Fibroblast of lung (primary cell): Measurements from ENCODE around the gene BBX. TPM values are rescaled to one million over a fixed set of nuclear protein-coding genes. Genes with fewer than 3 reads are reported as not detected.

ENCODE experiments used
- DNase-seq, 2 donors: peaks; one replicate each; pipeline versions ENCODE4 v3.0.0 to v3.0.0-alpha.2; 2010; ENCODE audit warnings: low read depth in 2 of 2
- H2AFZ ChIP-seq: 2 replicates; pipeline ENCODE4 v1.5.1; 2012; ENCODE audit warnings: low read length, control low read depth, inconsistent platforms
- H3K27ac ChIP-seq: 2 replicates; pipeline ENCODE4 v1.5.1; 2011; ENCODE audit warnings: low read length, control low read depth; ENCODE audit not compliant: insufficient read depth
- H3K27me3 ChIP-seq: 2 replicates; pipeline ENCODE4 v1.5.1; 2011; ENCODE audit warnings: mild to moderate bottlenecking, low read length; ENCODE audit not compliant: control insufficient read depth, insufficient read depth
- H3K36me3 ChIP-seq: 2 replicates; pipeline ENCODE4 v1.5.1; 2011; ENCODE audit warnings: low read length; ENCODE audit not compliant: control insufficient read depth, insufficient read depth
- H3K4me1 ChIP-seq: 2 replicates; pipeline ENCODE4 v1.5.1; 2011; ENCODE audit warnings: low read length; ENCODE audit not compliant: control insufficient read depth, insufficient read depth; ENCODE audit errors: extremely low read depth
- H3K4me2 ChIP-seq: 2 replicates; pipeline ENCODE4 v1.5.1; 2011; ENCODE audit warnings: low read length, control low read depth; ENCODE audit not compliant: insufficient read depth; ENCODE audit errors: extremely low read depth
- H3K4me3 ChIP-seq, 4 experiments: fragments of 200-600 bp in 1 of 4; sonication (generic) in 1 of 4; replicated peaks in 1 of 4; 2 replicates each; pipeline ENCODE4 v1.5.1; 2011 to 2016; ENCODE audit warnings: low read length in 4 of 4, low read depth in 3 of 4, mild to moderate bottlenecking in 3 of 4, control low read depth in 2 of 4, inconsistent platforms in 1 of 4, mixed read lengths in 1 of 4; ENCODE audit not compliant: insufficient read depth in 1 of 4; ENCODE audit errors: control extremely low read depth in 1 of 4
- H3K79me2 ChIP-seq: 2 replicates; pipeline ENCODE4 v1.5.1; 2012; ENCODE audit warnings: mild to moderate bottlenecking, low read length, inconsistent platforms; ENCODE audit not compliant: control insufficient read depth, insufficient read depth
- H3K9ac ChIP-seq: 2 replicates; pipeline ENCODE4 v1.5.1; 2011; ENCODE audit warnings: mild to moderate bottlenecking, low read length, control low read depth; ENCODE audit not compliant: insufficient read depth
- H3K9me3 ChIP-seq: 2 replicates; pipeline ENCODE4 v1.5.1; 2012; ENCODE audit warnings: low read depth, low read length; ENCODE audit not compliant: control insufficient read depth, insufficient read depth
- H4K20me1 ChIP-seq: 2 replicates; pipeline ENCODE4 v1.5.1; 2011; ENCODE audit warnings: low read length; ENCODE audit not compliant: control insufficient read depth, insufficient read depth; ENCODE audit errors: extremely low read depth
- EZH2 ChIP-seq: IDR thresholded peaks from 2 replicates; pipeline ENCODE4 v1.5.1; 2012; ENCODE audit warnings: low read length, control low read depth, mild to moderate bottlenecking; ENCODE audit errors: missing control alignments
- polyA plus RNA-seq, 2 donors: library from polyadenylated mRNA; depleted of rRNA in 1 of 2; stranded (reverse) in 1 of 2; unstranded in 1 of 2; fragments of >200 nt; gene quantifications; 2 replicates each; pipeline ENCODE4 v1.2.1, GENCODE V29; 2011 to 2012; ENCODE audit warnings: missing spikeins in 1 of 2
- total RNA-seq: library from RNA; depleted of rRNA; stranded (reverse); fragments of >200 nt; gene quantifications from 2 replicates; pipeline ENCODE4 v1.2.1, GENCODE V29; 2014
- TF ChIP-seq, protein P1 (sequence below), 2 donors: IDR thresholded peaks in 1 of 2; conservative IDR thresholded peaks in 1 of 2; 1 replicate in 1 of 2; 2 replicates in 1 of 2; pipeline ENCODE4 v1.5.1; 2011 to 2012; ENCODE audit warnings: low read length in 2 of 2, control low read depth in 1 of 2, inconsistent platforms in 1 of 2, low read depth in 1 of 2, mild to moderate bottlenecking in 1 of 2

Gene BBX
- total and polyA plus RNA-seq, 2 donors (not counting 1 experiment from before 2014, with no cell fraction given) = 50.0 to 71.2 TPM

DNA sequence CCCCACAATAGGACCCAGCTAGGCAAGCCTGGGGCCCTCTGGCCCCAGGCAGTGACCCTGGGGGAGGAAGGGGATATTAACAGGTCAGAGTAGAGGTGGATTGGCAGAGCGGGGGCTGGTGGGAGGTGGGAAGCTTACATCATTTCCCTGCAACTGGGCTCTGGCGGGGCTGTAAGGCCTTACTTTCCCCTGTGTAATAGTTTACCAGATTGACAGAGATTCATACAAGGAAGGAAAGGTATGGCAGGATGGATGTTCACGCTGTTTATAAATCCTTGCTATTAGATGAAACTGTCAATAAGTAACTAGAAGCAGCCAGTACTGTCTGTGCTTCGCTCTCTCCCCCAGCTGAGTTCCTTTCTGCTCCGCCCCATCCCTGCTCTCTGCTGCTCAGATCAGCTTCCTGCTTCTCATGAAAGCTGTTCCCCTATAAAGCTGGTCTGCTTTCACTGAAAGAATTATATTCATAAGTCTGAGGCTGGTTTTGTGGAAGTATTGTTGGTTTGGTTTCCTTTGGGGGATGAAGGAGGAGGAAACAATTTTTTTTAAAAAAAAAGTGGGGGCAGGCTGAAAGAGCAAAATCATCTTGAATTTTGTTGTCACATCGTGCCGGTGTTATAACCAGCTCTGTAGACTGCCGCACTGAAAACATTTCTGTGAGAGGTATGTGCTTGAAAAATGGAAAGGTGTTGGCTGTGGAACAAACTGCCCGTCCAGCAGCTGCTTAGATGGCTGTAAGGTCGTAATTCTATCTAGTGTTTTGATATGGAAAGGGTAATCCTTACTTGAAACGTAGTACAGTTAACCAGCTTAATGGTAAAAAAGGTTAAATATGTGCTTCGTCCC, 76.4 kb downstream of the BBX start:
- TF ChIP-seq, protein P1, sequence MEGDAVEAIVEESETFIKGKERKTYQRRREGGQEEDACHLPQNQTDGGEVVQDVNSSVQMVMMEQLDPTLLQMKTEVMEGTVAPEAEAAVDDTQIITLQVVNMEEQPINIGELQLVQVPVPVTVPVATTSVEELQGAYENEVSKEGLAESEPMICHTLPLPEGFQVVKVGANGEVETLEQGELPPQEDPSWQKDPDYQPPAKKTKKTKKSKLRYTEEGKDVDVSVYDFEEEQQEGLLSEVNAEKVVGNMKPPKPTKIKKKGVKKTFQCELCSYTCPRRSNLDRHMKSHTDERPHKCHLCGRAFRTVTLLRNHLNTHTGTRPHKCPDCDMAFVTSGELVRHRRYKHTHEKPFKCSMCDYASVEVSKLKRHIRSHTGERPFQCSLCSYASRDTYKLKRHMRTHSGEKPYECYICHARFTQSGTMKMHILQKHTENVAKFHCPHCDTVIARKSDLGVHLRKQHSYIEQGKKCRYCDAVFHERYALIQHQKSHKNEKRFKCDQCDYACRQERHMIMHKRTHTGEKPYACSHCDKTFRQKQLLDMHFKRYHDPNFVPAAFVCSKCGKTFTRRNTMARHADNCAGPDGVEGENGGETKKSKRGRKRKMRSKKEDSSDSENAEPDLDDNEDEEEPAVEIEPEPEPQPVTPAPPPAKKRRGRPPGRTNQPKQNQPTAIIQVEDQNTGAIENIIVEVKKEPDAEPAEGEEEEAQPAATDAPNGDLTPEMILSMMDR (conservative IDR thresholded peaks at IDR 0.05 in 1 of 2, IDR thresholded peaks at IDR 0.05 in 1 of 2; ENCODE audit: low read depth in 1 of 2, low read length in 2 of 2) = no peak
- TF ChIP-seq EZH2 = no peak
- no peaks in the 10 kb centered on the region for H3K9me3 ChIP-seq
- H3K4me3 ChIP-seq = peak overlapping the region; percentile 22 to 43 (median 34)
- H3K27me3 ChIP-seq = no peaks in the 10 kb centered on the region
- H3K4me1 ChIP-seq = peaks cover 5% of the 10 kb centered on the region
- no peaks in the 10 kb centered on the region for H3K79me2 ChIP-seq
- peak overlapping the region; percentile 78 for H3K4me2 ChIP-seq
- peak; percentile 48 to 55 for DNase-seq
- H3K27ac ChIP-seq = peak overlapping the region; percentile 26
- H3K9ac ChIP-seq = no peak overlapping the region
- H3K36me3 ChIP-seq = no peaks in the 10 kb centered on the region
- peak overlapping the region; percentile 30 for H2AFZ ChIP-seq
- H4K20me1 ChIP-seq = no peaks in the 10 kb centered on the region

DNA sequence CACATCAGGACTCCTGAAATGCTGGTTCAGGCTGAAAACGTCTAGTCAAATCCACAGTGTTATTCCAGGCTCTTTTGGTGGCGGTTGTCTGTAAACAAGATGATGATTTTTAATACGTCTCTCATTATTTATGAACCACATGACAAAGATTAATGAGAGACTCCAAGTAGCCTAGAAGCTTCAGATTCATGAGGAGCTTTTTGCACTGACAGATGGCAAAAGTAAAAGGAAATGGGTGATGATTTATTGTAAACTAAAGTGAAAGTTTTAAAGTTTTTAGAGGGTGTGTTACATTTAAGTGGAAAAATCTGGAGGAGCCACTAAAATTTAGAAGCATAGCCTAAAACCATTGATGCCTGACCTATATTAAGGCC, 77.0 kb downstream of the BBX start:
- H3K27ac ChIP-seq = peak overlapping the region; percentile 26

DNA sequence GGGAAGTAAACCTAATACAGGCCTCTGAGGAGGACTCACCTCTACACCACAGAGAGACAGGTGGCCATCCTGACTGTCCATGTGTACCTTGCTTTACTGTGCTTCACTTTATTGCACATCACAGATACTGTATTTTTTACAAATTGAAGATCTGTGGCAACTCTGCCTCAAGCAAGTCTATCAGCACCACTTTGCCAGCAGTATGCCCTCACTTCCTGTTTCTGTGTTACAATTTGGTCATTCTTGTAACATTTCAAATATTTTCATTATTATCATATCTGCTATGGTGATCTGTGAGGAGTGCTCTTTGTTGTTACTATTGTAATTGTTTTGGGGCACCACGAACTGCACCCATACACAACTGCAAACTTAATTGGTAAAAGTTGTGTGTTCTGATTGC, 78.0 kb downstream of the BBX start:
- no peaks in the 10 kb centered on the region for H3K79me2 ChIP-seq
- no peak overlapping the region for H3K27ac ChIP-seq
- no peaks in the 10 kb centered on the region for H3K36me3 ChIP-seq
- H3K4me2 ChIP-seq = no peak overlapping the region
- no peak for TF ChIP-seq EZH2
- peaks cover 7% of the 10 kb centered on the region for H3K4me1 ChIP-seq
- H3K9me3 ChIP-seq = no peaks in the 10 kb centered on the region
- no peak overlapping the region for H3K9ac ChIP-seq
- H3K4me3 ChIP-seq = no peak overlapping the region
- H4K20me1 ChIP-seq = no peaks in the 10 kb centered on the region
- DNase-seq = peak in 1 of 2 donors; percentile 12
- no peaks in the 10 kb centered on the region for H3K27me3 ChIP-seq
- H2AFZ ChIP-seq = no peak overlapping the region

More for the DNA sequence above, 77.0 kb downstream of the BBX start:
- peak overlapping the region; percentile 30 for H2AFZ ChIP-seq
- peak; percentile 10 to 21 for DNase-seq
- H3K9ac ChIP-seq = no peak overlapping the region
- no peaks in the 10 kb centered on the region for H3K27me3 ChIP-seq
- no peaks in the 10 kb centered on the region for H3K36me3 ChIP-seq
- H3K79me2 ChIP-seq = no peaks in the 10 kb centered on the region
- H3K4me3 ChIP-seq = peak overlapping the region; percentile 22 to 43 (median 34)
- H3K4me2 ChIP-seq = peak overlapping the region; percentile 78
- no peaks in the 10 kb centered on the region for H4K20me1 ChIP-seq
- H3K4me1 ChIP-seq = peaks cover 7% of the 10 kb centered on the region
- H3K9me3 ChIP-seq = no peaks in the 10 kb centered on the region
- no peak for TF ChIP-seq EZH2
- TF ChIP-seq, protein P1 (conservative IDR thresholded peaks at IDR 0.05 in 1 of 2, IDR thresholded peaks at IDR 0.05 in 1 of 2; ENCODE audit: low read depth in 1 of 2, low read length in 2 of 2) = no peak
